Brain microvascular endothelial cell (primary cell): Measurements from ENCODE around the gene AKR1C2.
"Not testable (repeated sequence)": the region's sequence is repeated elsewhere in the genome, so short reads cannot be mapped to it uniquely, and the experiment has no call there.

ENCODE experiments used
- DNase-seq: peaks from one replicate; pipeline ENCODE4 v3.0.0-alpha.2; 2020
- H3K27ac ChIP-seq: fragments of 250-450 bp; sonication (Bioruptor Pico); 2 replicates; pipeline ENCODE4 v1.5.1; 2020; ENCODE audit warnings: mild to moderate bottlenecking, moderate library complexity
- H3K27me3 ChIP-seq: fragments of 250-450 bp; sonication (Bioruptor Pico); replicated peaks from 2 replicates; pipeline ENCODE4 v1.5.1; 2020; ENCODE audit warnings: mild to moderate bottlenecking
- H3K36me3 ChIP-seq: fragments of 250-450 bp; sonication (Bioruptor Pico); replicated peaks from 2 replicates; pipeline ENCODE4 v1.5.1; 2020; ENCODE audit warnings: mild to moderate bottlenecking
- H3K4me3 ChIP-seq: 2 replicates; pipeline ENCODE4 v1.5.1; 2011; ENCODE audit warnings: low read depth, mild to moderate bottlenecking, control low read depth, low read length, moderate library complexity
- CTCF ChIP-seq: IDR thresholded peaks from 2 replicates; pipeline ENCODE4 v1.5.1; 2011; ENCODE audit warnings: low read depth, mild to moderate bottlenecking, moderate library complexity, low read length, control low read depth, inconsistent platforms; ENCODE audit errors: missing control alignments
- in situ Hi-C: cut with HindIII; loops from 2 replicates; pipeline ENCODE4 v1.10.0; 2017; ENCODE audit warnings: low sequenced_read_pairs, low pct_ligation_motif_present

Gene AKR1C2

GRCh38 chr10:4941540-4942330, 61.9 kb downstream of the AKR1C2 start:
- Histone ChIP-seq H3K27me3 (no peaks in the 10 kb centered on the region), H3K27ac (no peak overlapping the region), H3K36me3 (no peaks in the 10 kb centered on the region), H3K4me3 (no peak overlapping the region)
- DNase-seq = no peak
- no peak for TF ChIP-seq CTCF
- in situ Hi-C loops = no loop called here

GRCh38 chr10:4940909-4941308, 62.7 kb downstream of the AKR1C2 start:
- in situ Hi-C loops, H3K27me3 ChIP-seq, H3K36me3 ChIP-seq, DNase-seq, H3K4me3 ChIP-seq, H3K27ac ChIP-seq: not testable (repeated sequence)

- in situ Hi-C loops, H3K27me3 ChIP-seq, H3K4me3 ChIP-seq, H3K27ac ChIP-seq, DNase-seq, H3K36me3 ChIP-seq: not testable (repeated sequence)
Observed at GRCh38 chr10:4940073-4940428, 63.6 kb downstream of the AKR1C2 start.

GRCh38 chr10:4939224-4940072, 64.2 kb downstream of the AKR1C2 start:
- Histone ChIP-seq H3K4me3 (no peak overlapping the region), H3K27me3 (no peaks in the 10 kb centered on the region), H3K27ac (no peak overlapping the region), H3K36me3 (no peaks in the 10 kb centered on the region)
- TF ChIP-seq CTCF = no peak
- DNase-seq = no peak
- in situ Hi-C loops = no loop called here
